NCI-H1436 (cell line): ENCODE results near the gene IDH3G.

Experiments
- DNase-seq: peaks from one replicate; lab custom pipeline; 2025; lab: John Stamatoyannopoulos, UW

The IDH3G gene

DNA sequence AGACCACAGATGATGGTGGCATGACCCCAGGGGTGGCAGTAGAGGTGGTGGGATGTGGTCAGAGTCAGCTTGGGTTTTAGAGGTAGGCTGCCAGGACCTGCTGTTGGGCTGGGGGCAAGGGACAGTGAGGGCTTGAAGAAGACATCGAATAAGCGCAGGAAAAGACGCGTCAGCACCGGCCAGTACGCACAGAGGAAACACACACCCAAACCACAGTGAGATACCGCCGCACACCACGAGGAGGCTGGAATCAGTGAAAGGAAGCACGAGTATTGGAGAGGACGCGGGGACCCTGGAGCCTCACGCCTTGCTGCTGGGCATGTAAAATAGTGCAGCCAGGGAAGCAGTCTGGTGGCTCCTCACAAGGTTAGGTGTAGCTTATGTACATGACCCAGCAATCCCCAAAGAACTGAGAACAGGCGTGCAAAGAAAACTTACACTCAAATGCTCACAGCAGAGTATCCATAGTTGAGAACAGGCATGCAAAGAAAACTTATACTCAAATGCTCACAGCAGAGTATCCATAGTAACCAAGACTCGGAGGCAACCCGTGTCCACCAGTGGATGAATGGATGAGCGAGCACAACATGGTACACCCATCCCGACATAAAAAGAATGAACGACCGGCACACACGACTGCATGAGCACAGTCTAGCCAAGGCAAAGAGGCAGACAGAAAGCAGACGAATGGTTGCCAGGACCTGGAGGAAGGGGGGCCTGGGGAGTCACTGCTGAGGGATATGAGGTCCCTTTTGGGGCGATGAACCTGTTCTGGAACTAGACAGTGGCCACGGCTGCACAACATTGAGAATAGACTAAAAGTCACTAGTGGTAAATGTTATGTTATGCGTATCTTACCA lies 22.9 kb upstream of the IDH3G start:
- no peak for DNase-seq

DNA sequence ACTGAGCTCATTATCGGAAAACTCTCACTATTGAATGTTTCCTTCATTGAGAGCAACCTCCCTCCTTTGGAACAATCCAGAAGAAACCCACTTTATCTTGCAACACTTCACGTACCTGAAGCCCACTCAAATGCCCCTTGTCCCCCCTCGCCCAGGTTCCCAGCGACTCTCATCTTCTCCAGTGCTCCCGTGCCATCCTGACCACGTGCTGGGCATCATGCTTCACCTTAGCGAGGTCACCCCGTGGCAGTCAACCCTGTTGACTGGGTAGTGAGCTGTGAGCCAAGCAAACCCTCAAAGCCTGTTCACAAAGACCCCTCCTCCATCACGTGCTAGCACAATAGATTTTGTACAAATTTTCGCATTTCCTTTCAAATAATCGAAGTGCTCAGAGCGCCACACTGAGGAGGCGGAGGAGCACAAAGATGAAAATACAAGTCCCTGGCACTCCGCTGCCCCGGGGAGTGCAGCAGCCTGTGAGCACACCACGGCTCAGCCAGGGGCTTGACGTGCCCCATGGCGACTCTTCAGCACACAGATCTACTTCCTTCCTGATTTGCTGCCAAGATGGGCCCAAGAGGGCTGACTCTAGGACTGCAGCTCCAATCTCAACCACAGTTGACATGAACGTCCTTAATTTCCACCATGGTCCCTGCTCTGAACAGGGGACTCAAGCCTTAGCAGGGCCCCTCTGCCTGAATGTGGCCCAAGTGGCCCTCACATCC lies 20.6 kb upstream of the IDH3G start:
- DNase-seq = peak; percentile 13

DNA sequence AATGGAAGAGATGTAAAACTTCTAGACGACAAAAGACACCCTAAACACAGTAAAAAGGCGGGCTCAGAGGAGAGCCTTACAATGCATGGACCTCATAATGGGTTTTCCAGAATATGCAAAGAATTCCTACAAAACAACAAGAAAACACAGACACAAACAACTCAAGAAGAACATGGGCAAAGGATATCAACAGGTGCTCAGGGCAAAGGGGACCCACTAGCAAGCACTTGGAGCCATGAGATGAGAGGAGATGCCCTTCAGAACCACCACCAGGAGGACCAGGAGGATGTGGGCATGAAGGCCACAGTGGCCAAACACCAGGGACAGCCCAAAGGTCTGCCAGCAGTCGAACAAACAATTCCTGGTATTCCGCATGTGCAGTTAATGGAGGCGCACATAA lies 19.0 kb upstream of the IDH3G start:
- DNase-seq = no peak

DNA sequence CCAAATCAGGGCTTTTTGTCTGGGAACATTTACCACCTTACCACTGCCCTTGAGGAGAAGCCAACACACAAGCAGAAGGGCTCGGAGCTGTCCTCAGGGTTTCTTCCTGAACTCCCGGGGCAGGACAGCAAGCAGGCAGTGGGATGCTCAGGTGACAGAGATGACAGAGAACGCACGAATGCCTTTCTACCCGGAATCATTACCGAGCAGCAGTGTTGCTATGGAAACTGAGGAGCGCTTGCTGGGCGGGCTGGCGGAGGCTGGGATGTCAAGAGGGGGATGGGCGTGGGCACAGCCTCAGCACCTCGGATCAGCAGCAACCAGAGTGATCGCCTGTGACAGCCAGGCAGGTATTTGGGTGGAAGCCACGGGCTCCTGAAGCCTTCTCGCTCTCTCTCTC lies 18.0 kb upstream of the IDH3G start:
- DNase-seq = no peak

DNA sequence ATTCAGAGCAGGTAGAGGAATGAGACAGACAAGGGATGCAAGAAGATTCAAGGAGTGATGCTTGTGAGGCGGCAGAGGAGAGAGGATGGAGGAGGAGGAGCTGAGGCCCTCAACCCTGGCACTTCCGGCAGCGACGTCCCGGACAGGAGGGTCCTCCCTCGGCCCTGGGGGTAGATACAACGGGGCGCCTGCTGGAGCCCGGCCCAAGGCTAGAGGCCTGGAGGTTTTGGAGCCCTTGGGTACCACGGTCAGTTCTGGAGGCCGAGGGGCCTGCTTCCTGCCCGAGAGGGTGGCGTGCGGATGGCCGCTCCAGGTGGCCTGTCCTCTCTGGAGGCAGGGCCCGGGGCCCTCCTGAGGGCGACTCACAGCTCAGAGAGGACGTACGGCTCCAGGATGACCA lies 13.8 kb upstream of the IDH3G start:
- DNase-seq = no peak

DNA sequence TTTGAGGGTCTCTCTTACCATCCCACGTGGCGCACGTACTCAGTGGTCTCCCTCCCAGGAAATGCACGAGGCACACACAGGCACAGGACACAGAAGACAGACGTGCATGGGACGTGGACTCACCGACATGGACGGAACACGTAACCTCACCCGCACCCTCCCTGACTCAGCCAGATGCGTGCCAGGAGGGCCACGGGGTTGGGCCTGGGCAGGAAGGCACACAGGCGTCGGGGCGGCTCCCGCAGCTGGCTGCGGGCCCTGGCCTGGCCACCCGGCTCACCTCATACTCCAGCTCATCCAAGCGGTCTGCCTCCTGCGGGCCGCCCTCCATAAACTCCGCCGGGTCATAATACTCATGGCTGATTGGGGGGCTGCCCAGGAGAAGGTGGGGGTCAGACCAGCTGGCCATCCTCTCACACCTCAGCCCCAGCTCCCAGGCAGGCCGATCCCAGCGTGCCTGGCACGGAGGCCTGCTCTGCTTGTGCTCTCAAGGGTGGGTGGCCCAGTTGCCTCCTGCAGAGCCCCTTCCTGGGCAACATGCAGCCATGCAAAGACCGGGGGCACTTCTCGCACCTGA lies 12.9 kb upstream of the IDH3G start:
- DNase-seq = no peak

DNA sequence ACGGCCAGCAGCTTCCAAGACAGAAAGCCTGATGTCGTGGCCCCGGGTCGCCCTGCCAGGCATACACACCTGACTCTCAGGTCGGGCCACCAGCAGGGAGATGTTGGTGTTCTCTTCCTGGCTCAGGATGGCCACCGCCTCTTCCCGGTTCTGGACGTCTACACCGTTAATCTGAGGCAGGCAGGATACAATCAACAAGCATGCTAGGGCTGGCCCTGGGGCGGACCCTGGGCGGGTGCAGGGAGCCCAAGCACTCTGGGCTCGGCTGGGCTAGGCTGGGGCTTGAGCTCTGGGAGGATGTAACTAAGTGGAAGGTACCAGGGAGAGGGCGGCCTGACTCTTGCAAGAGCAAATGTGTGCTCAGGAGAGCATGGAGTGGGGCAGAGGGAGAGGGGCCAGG lies 11.3 kb upstream of the IDH3G start:
- no peak for DNase-seq

DNA sequence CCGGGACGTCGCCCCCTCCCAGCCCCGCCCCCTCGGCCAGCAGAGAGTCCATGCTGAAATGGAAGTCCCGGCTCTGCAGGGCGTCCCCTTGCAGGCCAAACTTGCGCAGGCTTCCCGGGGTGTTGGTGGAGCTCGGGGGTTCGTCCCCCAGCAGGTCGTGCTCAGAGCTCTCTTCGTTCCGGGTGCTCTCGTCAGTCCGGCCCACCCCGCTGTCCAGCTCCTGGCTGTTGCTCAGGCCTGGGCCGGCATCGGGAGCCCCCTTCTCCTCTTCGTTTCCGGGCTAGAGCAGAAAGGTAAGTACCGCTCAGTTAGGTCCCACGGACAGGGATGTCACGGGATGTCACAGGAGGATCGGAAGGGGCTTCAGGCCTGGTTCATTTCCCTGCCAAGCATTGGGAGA lies 10.4 kb upstream of the IDH3G start:
- no peak for DNase-seq

DNA sequence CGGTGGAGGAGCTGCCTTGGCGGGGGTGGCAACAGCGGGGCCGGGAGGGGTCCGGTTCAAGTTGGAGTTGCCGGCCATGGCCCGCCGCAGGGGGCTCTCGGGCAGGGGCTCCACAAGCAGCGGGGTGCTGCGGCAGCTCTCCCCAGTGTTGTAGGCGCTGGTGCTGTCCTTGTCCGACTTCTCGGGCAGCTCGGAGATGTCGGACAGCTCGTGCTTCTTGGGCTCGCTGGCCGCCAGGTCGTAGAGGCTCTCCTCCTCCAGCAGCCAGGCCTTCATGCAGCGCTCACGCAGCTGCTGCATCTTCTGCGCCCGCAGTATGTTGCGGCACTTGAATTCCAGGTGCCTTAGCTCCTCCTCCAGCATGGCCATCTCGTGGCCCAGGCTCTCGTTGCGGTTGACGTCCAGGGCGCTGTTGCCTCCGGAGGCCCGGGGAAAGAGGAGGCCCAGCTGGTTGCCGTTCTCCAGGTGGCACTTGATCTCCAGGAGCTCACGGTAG lies 10.0 kb upstream of the IDH3G start:
- no peak for DNase-seq

DNA sequence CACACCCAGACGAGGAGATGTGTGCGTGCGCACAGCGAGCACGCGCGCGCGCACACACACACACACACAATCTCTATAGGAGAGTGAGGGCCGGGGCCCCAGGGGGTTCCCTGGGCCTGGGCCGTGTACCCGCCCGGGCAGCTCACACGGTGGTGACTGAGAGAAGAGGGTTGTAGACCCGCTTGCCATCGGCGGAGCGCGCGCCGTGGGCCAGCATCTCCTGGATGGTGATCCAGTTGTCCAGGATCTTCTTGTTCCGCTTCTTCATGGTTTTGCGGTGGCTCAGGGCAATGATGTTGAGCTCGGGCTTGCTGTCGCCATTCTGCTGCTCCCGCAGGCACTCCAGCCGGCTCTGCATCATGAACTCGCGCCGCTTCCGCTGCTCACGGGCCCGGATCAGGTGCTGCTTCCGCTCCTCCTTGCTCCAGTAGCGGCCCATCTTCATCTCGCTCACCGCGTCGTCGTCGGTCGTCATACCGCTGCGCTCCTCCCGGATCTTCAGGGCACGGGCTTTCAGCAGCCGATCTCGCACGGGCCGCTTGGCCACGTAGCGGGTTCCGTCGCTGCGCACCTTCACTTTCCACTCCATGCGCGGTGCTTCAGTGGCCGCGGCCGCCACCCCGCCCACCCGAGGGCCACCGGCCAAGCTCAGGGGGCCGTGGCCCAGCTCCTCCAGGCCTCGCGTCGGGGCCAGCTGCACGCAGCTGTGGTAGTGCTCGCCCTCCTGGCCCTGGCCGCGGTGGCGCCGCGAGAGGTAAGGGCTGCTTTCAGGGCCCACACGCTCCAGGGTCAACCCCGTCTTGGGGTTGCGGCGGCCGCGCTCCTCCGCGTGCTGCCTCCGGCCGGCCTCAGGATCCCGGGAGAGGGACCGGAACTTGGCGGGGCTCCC lies 9.3 kb upstream of the IDH3G start:
- DNase-seq = no peak

DNA sequence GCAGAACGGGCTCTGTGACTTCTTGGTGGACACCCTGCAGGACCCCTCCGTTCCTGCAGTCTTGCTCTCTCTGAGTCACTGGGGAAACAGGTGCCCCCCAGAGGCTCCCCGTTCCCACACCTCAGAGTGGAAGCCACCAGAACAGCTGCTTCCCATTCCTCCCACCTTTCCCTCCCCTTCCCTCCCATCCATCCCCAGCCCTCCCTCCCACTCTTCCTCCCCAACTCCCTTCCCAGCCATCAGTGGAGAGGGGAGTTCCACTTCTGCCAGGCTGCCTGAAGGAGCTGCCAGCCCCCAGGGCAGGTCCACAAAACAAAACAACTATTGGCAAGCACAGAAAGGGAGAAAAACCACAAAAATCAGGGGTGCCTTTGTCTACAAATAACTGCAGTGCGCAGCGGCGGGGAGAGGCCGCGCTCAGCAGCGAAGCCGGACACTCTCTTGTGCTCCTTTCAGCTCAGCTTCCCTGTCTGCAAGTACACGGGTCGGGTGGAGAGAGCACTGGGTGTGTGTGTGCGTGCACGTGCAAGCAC lies 8.4 kb upstream of the IDH3G start:
- no peak for DNase-seq

DNA sequence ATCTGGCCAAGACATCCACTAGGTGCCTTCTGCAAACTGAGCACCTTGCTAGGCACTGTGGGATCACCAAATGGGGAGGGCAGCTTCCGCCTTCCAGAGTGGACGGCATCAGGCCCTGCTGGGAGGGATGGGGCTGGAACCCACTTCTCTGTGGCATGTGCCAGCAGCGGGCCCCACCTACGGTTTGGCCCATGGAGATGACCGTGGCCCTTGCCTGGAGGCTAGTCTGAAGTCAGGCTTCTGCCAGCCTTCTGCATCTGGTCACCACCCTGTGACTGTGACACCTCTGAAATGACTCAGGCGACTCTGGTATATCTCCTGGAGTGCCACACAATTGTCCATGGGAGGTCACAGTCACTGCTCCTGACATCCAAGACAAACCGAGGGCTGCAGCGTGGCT lies 7.5 kb upstream of the IDH3G start:
- DNase-seq = no peak

DNA sequence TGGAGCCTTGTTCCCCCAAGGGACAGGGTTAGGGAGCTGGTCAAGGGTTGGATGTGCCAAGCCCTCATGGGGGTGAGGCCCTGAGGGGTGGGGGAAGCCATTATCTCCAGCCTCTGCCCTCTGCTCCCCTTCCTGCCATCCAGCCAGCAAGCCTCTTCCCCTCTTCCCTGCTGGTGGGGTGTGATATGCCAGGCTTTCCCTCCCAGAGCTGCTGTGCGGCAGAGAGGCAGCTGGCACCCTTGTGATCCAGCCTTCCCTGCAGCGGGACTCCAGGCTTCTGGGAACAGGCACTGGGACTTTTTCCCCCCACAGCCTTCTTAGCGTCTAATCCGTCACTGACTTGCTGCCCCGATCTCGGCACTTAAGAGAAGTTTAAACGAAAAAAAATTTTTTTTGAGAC lies 6.6 kb upstream of the IDH3G start:
- no peak for DNase-seq

DNA sequence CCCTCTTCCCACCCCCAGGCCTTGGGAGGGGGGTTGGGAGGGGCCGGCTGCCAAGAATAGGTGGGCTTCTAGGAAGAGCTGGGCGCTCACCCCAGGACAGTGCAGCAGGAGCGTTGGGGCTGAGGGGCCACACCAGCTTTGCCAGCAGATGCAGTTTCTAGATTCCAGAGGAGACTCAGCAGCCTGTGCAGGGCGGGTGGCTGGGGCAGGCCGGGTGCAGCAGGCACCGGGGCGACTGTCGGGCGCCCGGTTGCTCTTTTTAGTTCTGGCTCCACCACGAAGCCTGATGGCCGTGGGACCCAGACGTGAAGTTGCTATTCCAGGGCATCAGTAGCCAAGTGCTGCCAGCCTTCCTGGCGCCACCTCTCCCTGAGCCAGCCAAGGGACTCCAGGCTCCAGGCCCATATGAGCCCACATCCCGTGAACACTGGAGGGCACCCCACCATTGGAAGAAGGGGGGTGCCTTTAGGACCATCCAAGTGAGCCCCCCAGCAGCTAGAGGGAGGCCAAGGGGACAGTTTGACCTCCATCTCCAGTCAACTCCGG lies 6.1 kb upstream of the IDH3G start:
- DNase-seq = no peak

DNA sequence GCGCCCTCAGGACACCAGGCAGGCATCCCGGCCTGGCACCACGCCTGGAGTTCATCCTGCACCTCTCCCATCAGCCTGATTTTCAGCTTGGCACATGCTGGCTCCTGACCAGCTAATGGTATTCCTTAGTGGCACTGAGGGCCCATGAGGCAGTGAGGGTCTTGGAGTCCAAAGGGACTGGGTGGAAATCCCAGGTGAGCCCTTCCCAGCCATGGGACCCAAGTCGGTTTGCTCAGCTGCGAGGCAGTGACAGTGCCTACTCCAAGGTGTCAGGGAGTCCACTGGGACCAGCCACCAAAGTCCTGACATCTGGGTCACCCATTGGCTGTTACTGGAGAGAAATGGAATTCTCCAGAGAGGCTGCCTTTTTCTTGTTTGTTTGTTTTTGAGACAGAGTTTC lies 5.2 kb upstream of the IDH3G start:
- DNase-seq = no peak

DNA sequence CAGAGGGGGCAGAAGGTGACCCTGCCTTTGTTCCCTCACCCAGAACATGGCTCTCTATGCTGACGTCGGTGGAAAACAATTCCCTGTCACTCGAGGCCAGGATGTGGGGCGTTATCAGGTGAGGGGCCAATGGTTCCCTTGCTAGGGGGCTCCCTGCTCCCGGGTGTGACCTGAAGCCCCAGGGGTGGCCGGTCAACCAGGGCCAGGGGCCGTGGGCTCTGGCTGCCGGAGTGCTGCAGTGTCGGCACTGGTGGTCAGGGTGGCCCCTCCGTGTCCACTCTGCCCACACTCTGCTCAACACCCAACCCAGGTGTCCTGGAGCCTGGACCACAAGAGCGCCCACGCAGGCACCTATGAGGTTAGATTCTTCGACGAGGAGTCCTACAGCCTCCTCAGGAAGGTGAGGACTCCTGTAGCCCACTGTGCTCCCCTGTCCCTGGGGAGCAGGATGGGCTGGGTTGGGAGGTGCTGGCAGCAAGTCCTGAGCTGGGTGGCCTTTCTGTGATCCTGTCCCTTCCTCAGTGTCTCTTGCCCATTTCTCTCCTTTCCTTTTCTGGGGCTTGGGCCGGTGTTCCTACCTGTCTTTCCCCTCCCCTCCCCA lies 3.3 kb upstream of the IDH3G start:
- no peak for DNase-seq

DNA sequence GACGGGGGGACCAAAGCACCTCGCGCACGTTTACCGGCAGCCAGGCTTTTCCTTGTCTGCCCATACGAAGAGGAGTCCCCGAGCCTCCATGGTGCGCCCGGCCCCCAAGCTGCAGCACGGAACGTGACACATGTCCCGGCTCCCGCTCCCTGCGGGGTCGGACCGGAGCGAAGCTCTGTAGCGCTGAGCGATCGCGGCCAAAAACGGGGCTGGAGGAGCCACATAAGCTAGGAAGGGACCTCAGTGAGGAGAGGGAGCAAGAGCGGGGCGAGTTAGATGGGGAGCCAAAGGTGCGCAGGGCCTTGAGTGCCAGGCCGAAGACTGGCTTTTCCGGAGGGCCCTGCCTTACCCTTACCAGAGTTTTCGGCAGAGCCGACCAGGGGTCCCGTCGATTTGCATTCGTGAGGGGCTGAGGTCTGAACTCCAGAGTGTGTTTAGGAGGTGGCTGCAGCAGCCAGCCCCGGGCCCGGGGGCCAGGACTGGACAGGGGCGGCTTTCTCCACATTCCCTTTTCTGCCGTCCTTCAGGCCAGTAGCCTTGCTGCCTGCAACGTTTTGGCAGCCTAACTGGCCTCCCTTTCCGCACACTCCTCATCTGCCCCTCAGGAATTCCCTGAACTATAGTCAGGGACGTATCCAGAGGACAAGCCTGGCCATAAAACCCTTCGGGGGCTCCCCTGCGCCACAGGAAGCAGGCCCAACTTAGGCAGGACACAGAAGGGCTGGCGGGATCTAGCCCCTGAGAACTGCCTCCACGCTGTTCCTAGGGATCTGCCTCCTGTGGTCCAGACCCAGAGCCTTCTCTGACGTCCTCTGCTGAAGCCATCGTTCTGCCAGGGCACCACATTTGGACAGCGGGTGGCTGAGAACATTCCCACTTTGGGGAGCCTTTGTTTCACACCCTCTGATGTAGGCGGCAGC lies 982 bp upstream of the IDH3G start:
- no peak for DNase-seq

DNA sequence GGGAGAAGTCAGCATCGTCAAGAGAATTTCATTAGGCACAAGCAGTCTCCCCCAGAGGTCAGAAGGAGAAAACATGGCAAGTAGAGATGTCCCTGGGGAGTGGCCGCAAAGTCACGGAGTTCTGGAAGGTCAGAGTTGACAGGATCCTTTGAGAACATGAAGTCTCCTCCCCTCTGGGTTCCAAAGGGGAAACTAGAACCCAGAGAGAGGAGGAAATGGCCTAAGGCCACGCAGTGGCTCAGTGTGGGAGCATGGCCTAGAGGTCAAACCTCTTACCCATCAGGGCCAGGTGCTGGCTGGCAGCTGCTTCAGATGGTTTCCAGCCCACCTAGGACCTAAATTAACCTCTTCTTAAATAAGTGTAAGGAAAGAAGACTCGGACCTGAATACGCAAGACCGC lies 884 bp downstream of the IDH3G start:
- no peak for DNase-seq

DNA sequence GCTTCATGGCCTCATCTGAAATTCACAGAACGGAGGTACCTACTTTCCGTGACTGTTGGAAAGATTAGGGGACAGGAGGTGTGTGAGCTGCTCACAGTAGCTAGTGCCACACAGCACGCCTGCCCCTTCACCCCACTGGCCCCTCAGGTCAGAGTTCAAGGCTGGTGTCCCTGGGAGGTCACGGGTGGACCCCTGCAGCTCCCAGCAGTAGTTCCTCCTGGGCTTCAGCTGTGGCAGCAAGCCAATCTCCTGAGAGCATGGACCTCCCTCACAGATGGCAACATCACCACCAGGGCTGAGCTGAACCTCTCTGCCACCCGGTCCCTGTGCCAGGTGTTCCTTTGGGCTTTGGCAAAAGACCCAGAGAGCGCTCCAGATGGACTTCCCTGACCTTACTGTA lies 1.8 kb downstream of the IDH3G start:
- DNase-seq = no peak
